H54 (cell line): Measurements from ENCODE around the gene B4GALT3.

ENCODE experiments used
- DNase-seq: peaks from one replicate; pipeline ENCODE4 v3.0.0; 2011; ENCODE audit warnings: low spot score, mixed read lengths; ENCODE audit not compliant: insufficient read length
- FAIRE-seq: peaks from 3 replicates; lab custom pipeline; 2011; peaks lifted over from hg19 to GRCh38; lab: Jason Lieb, UNC
- POLR2A ChIP-seq: IDR thresholded peaks from 2 replicates; pipeline ENCODE4 v1.6.1; 2011; ENCODE audit warnings: low read depth, mild to moderate bottlenecking, low read length

The B4GALT3 gene

GRCh38 chr1:161217831-161218230 lies 40.5 kb upstream of the B4GALT3 start:
- FAIRE-seq = no peak
- no peak for DNase-seq
- no peak for TF ChIP-seq POLR2A

- no peak for FAIRE-seq
- no peak for TF ChIP-seq POLR2A
Measured at GRCh38 chr1:161216945-161217712, 39.8 kb upstream of the B4GALT3 start.

GRCh38 chr1:161215076-161215475 lies 37.8 kb upstream of the B4GALT3 start, which contains the start of gene FCER1G:
FCER1G (plus strand) TSS chr1:161215295; CDS start chr1:161215322, 27 bp downstream.
- no peak for DNase-seq
- no peak for FAIRE-seq
- no peak for TF ChIP-seq POLR2A

More at GRCh38 chr1:161216945-161217712, 39.8 kb upstream of the B4GALT3 start:
- no peak for DNase-seq

GRCh38 chr1:161214369-161214768 lies 37.1 kb upstream of the B4GALT3 start:
- no peak for FAIRE-seq
- no peak for TF ChIP-seq POLR2A
- DNase-seq = no peak

- TF ChIP-seq POLR2A = no peak
- DNase-seq (peak; percentile 61), FAIRE-seq (no peak)
Measured at GRCh38 chr1:161209790-161210409, 32.6 kb upstream of the B4GALT3 start.

- DNase-seq (no peak), FAIRE-seq (no peak)
- TF ChIP-seq POLR2A = no peak
Measured at GRCh38 chr1:161207173-161207572, 29.9 kb upstream of the B4GALT3 start.

GRCh38 chr1:161206411-161207140 lies 29.3 kb upstream of the B4GALT3 start:
- FAIRE-seq (no peak), DNase-seq (no peak)
- TF ChIP-seq POLR2A = no peak

- peak; percentile 86 for DNase-seq
- FAIRE-seq = peak; percentile 58
- TF ChIP-seq POLR2A = peak; percentile 73; the same call in 1 of the 2 replicates
Measured at GRCh38 chr1:161201836-161202712, 24.8 kb upstream of the B4GALT3 start, which contains the start of gene NDUFS2. NDUFS2 (plus strand) TSS chr1:161202367; CDS start chr1:161202386, 19 bp downstream.

GRCh38 chr1:161200992-161201835 lies 23.9 kb upstream of the B4GALT3 start:
- FAIRE-seq (no peak), DNase-seq (no peak)
- TF ChIP-seq POLR2A = no peak

- no peak for TF ChIP-seq POLR2A
- DNase-seq = no peak
- FAIRE-seq = no peak
Measured at GRCh38 chr1:161200421-161200991, 23.2 kb upstream of the B4GALT3 start.

GRCh38 chr1:161199506-161200139 lies 22.3 kb upstream of the B4GALT3 start:
- TF ChIP-seq POLR2A = no peak
- DNase-seq (no peak), FAIRE-seq (no peak)
